HCT116 (cell line): ENCODE measurements around the gene ADPRHL1.

Experiments
- CEBPB ChIP-seq: IDR thresholded peaks from 2 replicates; pipeline ENCODE4 v1.6.1; 2012; ENCODE audit warnings: low read depth
- CTCF ChIP-seq, 3 experiments: fragments of 200-600 bp in 1 of 3; sonication (generic) in 1 of 3; IDR thresholded peaks in 2 of 3; conservative IDR thresholded peaks in 1 of 3; 2 replicates each; pipeline ENCODE4 v1.5.1; 2012 to 2017; ENCODE audit warnings: low read depth in 2 of 3, low read length in 2 of 3, antibody characterized with exemption in 1 of 3, borderline replicate concordance in 1 of 3, control low read depth in 1 of 3, mild to moderate bottlenecking in 1 of 3, mixed read lengths in 1 of 3, mixed run types in 1 of 3, moderate library complexity in 1 of 3; ENCODE audit not compliant: insufficient read depth in 1 of 3
- EZH2 ChIP-seq: fragments of 200-600 bp; sonication (generic); IDR thresholded peaks from 2 replicates; pipeline ENCODE4 v1.6.1; 2017; ENCODE audit warnings: antibody characterized with exemption, mixed run types
- MAX ChIP-seq: IDR thresholded peaks from 2 replicates; pipeline ENCODE4 v1.6.1; 2012
- POLR2A ChIP-seq: IDR thresholded peaks from 2 replicates; pipeline ENCODE4 v1.7.0; 2011; ENCODE audit warnings: borderline replicate concordance; ENCODE audit not compliant: insufficient read depth, insufficient read length; ENCODE audit errors: extremely low read depth
- REST ChIP-seq: IDR thresholded peaks from 2 replicates; pipeline ENCODE4 v1.6.1; 2012; ENCODE audit warnings: low read depth
- SP1 ChIP-seq: IDR thresholded peaks from 2 replicates; pipeline ENCODE4 v1.6.1; 2012; ENCODE audit warnings: low read depth
- TCF7L2 ChIP-seq: IDR thresholded peaks from 2 replicates; pipeline ENCODE4 v1.7.0; 2011; ENCODE audit warnings: borderline replicate concordance, inconsistent platforms; ENCODE audit not compliant: insufficient read depth, insufficient read length; ENCODE audit errors: extremely low read depth
- ZBTB33 ChIP-seq: IDR thresholded peaks from 2 replicates; pipeline ENCODE4 v1.6.1; 2011; ENCODE audit warnings: mild to moderate bottlenecking, low read length, moderate library complexity; ENCODE audit not compliant: insufficient replicate concordance; ENCODE audit errors: extremely low read depth
- ZNF274 ChIP-seq: fragments of 200-500 bp; sonication (Bioruptor generic); IDR thresholded peaks from 2 replicates; pipeline ENCODE4 v1.6.1; 2014; ENCODE audit warnings: mild to moderate bottlenecking, low read depth, low read length, inconsistent platforms

- TF ChIP-seq REST (no peak), CEBPB (no peak), CTCF (IDR thresholded peaks at IDR 0.05 in 2 of 3, conservative IDR thresholded peaks at IDR 0.05 in 1 of 3; ENCODE audit: borderline replicate concordance in 1 of 3, insufficient read depth in 1 of 3, low read depth in 2 of 3, low read length in 2 of 3) (no peak), POLR2A (no peak), EZH2 (no peak), MAX (no peak), TCF7L2 (no peak), ZNF274 (no peak), SP1 (no peak), ZBTB33 (no peak)
These were observed at the start of gene ADPRHL1 for GRCh38 chr13:113452942-113453901.
